BLaER1 (cell line): ENCODE results near the gene PPP1R10.

Experiments used
- H3K27ac ChIP-seq: shearing (Covaris generic); formaldehyde crosslinking; 2 replicates; pipeline ENCODE4 v1.8.1; 2022
- H3K27me3 ChIP-seq: shearing (Covaris generic); formaldehyde crosslinking; 2 replicates; pipeline ENCODE4 v1.8.1; 2022
- H3K36me3 ChIP-seq: shearing (Covaris generic); formaldehyde crosslinking; 2 replicates; pipeline ENCODE4 v1.8.1; 2022
- H3K4me1 ChIP-seq: shearing (Covaris generic); formaldehyde crosslinking; 2 replicates; pipeline ENCODE4 v1.8.1; 2022
- H3K4me2 ChIP-seq: shearing (Covaris generic); formaldehyde crosslinking; 2 replicates; pipeline ENCODE4 v1.8.1; 2022
- H3K4me3 ChIP-seq: shearing (Covaris generic); formaldehyde crosslinking; 2 replicates; pipeline ENCODE4 v1.8.1; 2022
- H3K9ac ChIP-seq: shearing (Covaris generic); formaldehyde crosslinking; 2 replicates; pipeline ENCODE4 v1.8.1; 2022
- H3K9me3 ChIP-seq: shearing (Covaris generic); formaldehyde crosslinking; 2 replicates; pipeline ENCODE4 v1.8.1; 2022
- H4K20me1 ChIP-seq: shearing (Covaris generic); formaldehyde crosslinking; 2 replicates; pipeline ENCODE4 v1.8.1; 2022
- Cebpa-rat ChIP-seq: shearing (Covaris generic); IDR thresholded peaks from 2 replicates; pipeline ENCODE4 v1.8.1; 2022

Gene PPP1R10

GRCh38 chr6:30578051-30578450 is 39.0 kb downstream of the PPP1R10 start:
- peaks cover 98% of the 10 kb centered on the region for H3K36me3 ChIP-seq

GRCh38 chr6:30573113-30573512 is 43.9 kb downstream of the PPP1R10 start:
- peak overlapping the region; percentile 91 for H3K9ac ChIP-seq
- no peak overlapping the region for H3K27ac ChIP-seq
- H3K4me3 ChIP-seq, result peak overlapping the region; percentile 75; the same call in 1 of the 2 replicates
- peaks cover 51% of the 10 kb centered on the region for H3K36me3 ChIP-seq
- TF ChIP-seq Cebpa-rat, result no peak
- peak overlapping the region; percentile 90 for H3K4me2 ChIP-seq
- H3K4me1 ChIP-seq, result peaks cover 40% of the 10 kb centered on the region
- peaks cover 67% of the 10 kb centered on the region for H4K20me1 ChIP-seq
- H3K27me3 ChIP-seq, result no peaks in the 10 kb centered on the region
- no peaks in the 10 kb centered on the region for H3K9me3 ChIP-seq

More at GRCh38 chr6:30578051-30578450, 39.0 kb downstream of the PPP1R10 start:
- H4K20me1 ChIP-seq, result peaks cover 66% of the 10 kb centered on the region
- no peak overlapping the region for H3K4me2 ChIP-seq
- no peak overlapping the region for H3K27ac ChIP-seq
- H3K9me3 ChIP-seq, result no peaks in the 10 kb centered on the region
- H3K27me3 ChIP-seq, result no peaks in the 10 kb centered on the region
- no peak for TF ChIP-seq Cebpa-rat
- no peak overlapping the region for H3K9ac ChIP-seq
- H3K4me1 ChIP-seq, result peaks cover 17% of the 10 kb centered on the region
- H3K4me3 ChIP-seq, result no peak overlapping the region

- peaks cover 40% of the 10 kb centered on the region for H3K4me1 ChIP-seq
- peak overlapping the region; percentile 91 for H3K9ac ChIP-seq
- peaks cover 58% of the 10 kb centered on the region for H4K20me1 ChIP-seq
- peak overlapping the region; percentile 90 for H3K4me2 ChIP-seq
- no peak for TF ChIP-seq Cebpa-rat
- peak overlapping the region; percentile 75 for H3K4me3 ChIP-seq
- no peaks in the 10 kb centered on the region for H3K9me3 ChIP-seq
- H3K36me3 ChIP-seq, result peaks cover 42% of the 10 kb centered on the region
- no peaks in the 10 kb centered on the region for H3K27me3 ChIP-seq
- H3K27ac ChIP-seq, result peak overlapping the region; percentile 91
These were observed 44.9 kb downstream of the PPP1R10 start for GRCh38 chr6:30572148-30572547.

- peak overlapping the region; percentile 91 for H3K27ac ChIP-seq
- no peak for TF ChIP-seq Cebpa-rat
- H3K9me3 ChIP-seq, result no peaks in the 10 kb centered on the region
- H3K27me3 ChIP-seq, result no peaks in the 10 kb centered on the region
- H3K4me3 ChIP-seq, result peak overlapping the region; percentile 75
- peaks cover 54% of the 10 kb centered on the region for H4K20me1 ChIP-seq
- H3K4me1 ChIP-seq, result peaks cover 40% of the 10 kb centered on the region
- H3K36me3 ChIP-seq, result peaks cover 37% of the 10 kb centered on the region
- peak overlapping the region; percentile 90 for H3K4me2 ChIP-seq
- peak overlapping the region; percentile 91 for H3K9ac ChIP-seq
These were observed 45.3 kb downstream of the PPP1R10 start for GRCh38 chr6:30571762-30572082.

- Histone ChIP-seq H3K27me3 (no peaks in the 10 kb centered on the region), H3K9ac (peak within 1 kb of the TSS; percentile 91), H3K4me1 (peaks cover 40% of the 10 kb centered on the region), H4K20me1 (peaks cover 49% of the 10 kb centered on the region), H3K9me3 (no peaks in the 10 kb centered on the region), H3K4me3 (peak within 1 kb of the TSS; percentile 75), H3K36me3 (peaks cover 32% of the 10 kb centered on the region), H3K4me2 (peak within 1 kb of the TSS; percentile 92), H3K27ac (peak within 1 kb of the TSS; percentile 91)
- no peak for TF ChIP-seq Cebpa-rat
These were observed 45.8 kb downstream of the PPP1R10 start, which contains the start of gene ABCF1 for GRCh38 chr6:30571075-30571761. Gene ABCF1 (plus strand): TSS chr6:30571442. CDS start chr6:30571488, 46 bp downstream.

GRCh38 chr6:30570740-30571074 is 46.3 kb downstream of the PPP1R10 start:
- no peaks in the 10 kb centered on the region for H3K9me3 ChIP-seq
- TF ChIP-seq Cebpa-rat, result no peak
- peaks cover 40% of the 10 kb centered on the region for H3K4me1 ChIP-seq
- peak overlapping the region; percentile 91 for H3K27ac ChIP-seq
- peaks cover 30% of the 10 kb centered on the region for H3K36me3 ChIP-seq
- peak overlapping the region; percentile 91 for H3K9ac ChIP-seq
- H3K4me2 ChIP-seq, result peak overlapping the region; percentile 92
- H3K4me3 ChIP-seq, result peak overlapping the region; percentile 75
- H4K20me1 ChIP-seq, result peaks cover 43% of the 10 kb centered on the region
- H3K27me3 ChIP-seq, result no peaks in the 10 kb centered on the region

- TF ChIP-seq Cebpa-rat, result no peak
- H3K36me3 ChIP-seq, result peaks cover 25% of the 10 kb centered on the region; the same call in 1 of the 2 replicates
- H3K9me3 ChIP-seq, result no peaks in the 10 kb centered on the region
- peak overlapping the region; percentile 91 for H3K9ac ChIP-seq
- peaks cover 40% of the 10 kb centered on the region for H3K4me1 ChIP-seq
- H4K20me1 ChIP-seq, result peaks cover 39% of the 10 kb centered on the region
- H3K4me2 ChIP-seq, result peak overlapping the region; percentile 92
- H3K27me3 ChIP-seq, result no peaks in the 10 kb centered on the region
- no peak overlapping the region for H3K27ac ChIP-seq
- H3K4me3 ChIP-seq, result peak overlapping the region; percentile 75
These were observed 46.8 kb downstream of the PPP1R10 start for GRCh38 chr6:30570263-30570662.

- Histone ChIP-seq H3K4me1 (peaks cover 26% of the 10 kb centered on the region), H3K9me3 (no peaks in the 10 kb centered on the region), H3K4me2 (no peak overlapping the region), H4K20me1 (peaks cover 23% of the 10 kb centered on the region), H3K36me3 (peaks cover 17% of the 10 kb centered on the region), H3K4me3 (no peak overlapping the region), H3K27ac (no peak overlapping the region), H3K27me3 (no peaks in the 10 kb centered on the region), H3K9ac (no peak overlapping the region)
- TF ChIP-seq Cebpa-rat, result no peak
These were observed 48.8 kb downstream of the PPP1R10 start for GRCh38 chr6:30568245-30568644.

GRCh38 chr6:30565772-30566171 is 51.3 kb downstream of the PPP1R10 start:
- peaks cover 10% of the 10 kb centered on the region for H3K4me1 ChIP-seq
- no peak overlapping the region for H3K4me2 ChIP-seq
- H3K36me3 ChIP-seq, result peaks cover 35% of the 10 kb centered on the region
- no peak for TF ChIP-seq Cebpa-rat
- H3K9me3 ChIP-seq, result no peaks in the 10 kb centered on the region
- no peak overlapping the region for H3K4me3 ChIP-seq
- H3K27me3 ChIP-seq, result no peaks in the 10 kb centered on the region
- no peak overlapping the region for H3K9ac ChIP-seq
- peaks cover 28% of the 10 kb centered on the region; the same call in 1 of the 2 replicates for H4K20me1 ChIP-seq
- no peak overlapping the region for H3K27ac ChIP-seq

GRCh38 chr6:30564114-30564513 is 52.9 kb downstream of the PPP1R10 start:
- no peak overlapping the region for H3K27ac ChIP-seq
- no peak overlapping the region for H3K4me3 ChIP-seq
- H3K4me2 ChIP-seq, result no peak overlapping the region
- no peaks in the 10 kb centered on the region for H3K9me3 ChIP-seq
- no peak overlapping the region for H3K9ac ChIP-seq
- TF ChIP-seq Cebpa-rat, result no peak
- H3K27me3 ChIP-seq, result no peaks in the 10 kb centered on the region
- peaks cover 10% of the 10 kb centered on the region for H3K4me1 ChIP-seq
- peaks cover 35% of the 10 kb centered on the region; the same call in 1 of the 2 replicates for H4K20me1 ChIP-seq
- peaks cover 39% of the 10 kb centered on the region for H3K36me3 ChIP-seq
